Activated naive CD4-positive, alpha-beta T cell treated with anti-CD3 and anti-CD28 coated beads for 36 hours (primary cell): Measurements from ENCODE around the gene VAMP3. TPM values are rescaled to one million over a fixed set of nuclear protein-coding genes. Genes with fewer than 3 reads are reported as not detected.

ENCODE experiments used
- CTCF ChIA-PET: fragments of 350-600 bp; sonication (Branson Sonifier 250); formaldehyde crosslinking; loops from one replicate; lab custom pipeline; 2021; ENCODE audit warnings: antibody characterized with exemption; lab: Charles Lee
- DNase-seq: peaks from one replicate; pipeline ENCODE4 v3.0.0-alpha.2; 2020
- H3K27ac Mint-ChIP-seq: one replicate; pipeline ENCODE4 v1.8.0; 2021; ENCODE audit warnings: mild to moderate bottlenecking, mixed read lengths
- H3K27me3 Mint-ChIP-seq: one replicate; pipeline ENCODE4 v1.8.0; 2021; ENCODE audit warnings: low read depth, mixed read lengths
- H3K36me3 Mint-ChIP-seq: one replicate; pipeline ENCODE4 v1.8.0; 2021; ENCODE audit warnings: low read depth, mixed read lengths
- H3K4me1 Mint-ChIP-seq: one replicate; pipeline ENCODE4 v1.8.0; 2021; ENCODE audit warnings: low read depth, mixed read lengths
- H3K4me3 Mint-ChIP-seq: one replicate; pipeline ENCODE4 v1.8.0; 2021; ENCODE audit warnings: mild to moderate bottlenecking, moderate library complexity, mixed read lengths
- H3K9me3 Mint-ChIP-seq: one replicate; pipeline ENCODE4 v1.8.0; 2021; ENCODE audit warnings: mixed read lengths
- intact Hi-C: fragments of 100-400 bp; cut with micrococcal nuclease; formaldehyde crosslinking; loops from one replicate; pipeline ENCODE4 v1.15.1; 2023
- total RNA-seq, 2 experiments: library from RNA; stranded (reverse); gene quantifications; one replicate each; pipeline ENCODE4 v1.2.3, GENCODE V29; 2021

The VAMP3 gene, protein sequence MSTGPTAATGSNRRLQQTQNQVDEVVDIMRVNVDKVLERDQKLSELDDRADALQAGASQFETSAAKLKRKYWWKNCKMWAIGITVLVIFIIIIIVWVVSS
- 10 to 100 TPM; 16.7 to 19.4 TPM for total RNA-seq

DNA sequence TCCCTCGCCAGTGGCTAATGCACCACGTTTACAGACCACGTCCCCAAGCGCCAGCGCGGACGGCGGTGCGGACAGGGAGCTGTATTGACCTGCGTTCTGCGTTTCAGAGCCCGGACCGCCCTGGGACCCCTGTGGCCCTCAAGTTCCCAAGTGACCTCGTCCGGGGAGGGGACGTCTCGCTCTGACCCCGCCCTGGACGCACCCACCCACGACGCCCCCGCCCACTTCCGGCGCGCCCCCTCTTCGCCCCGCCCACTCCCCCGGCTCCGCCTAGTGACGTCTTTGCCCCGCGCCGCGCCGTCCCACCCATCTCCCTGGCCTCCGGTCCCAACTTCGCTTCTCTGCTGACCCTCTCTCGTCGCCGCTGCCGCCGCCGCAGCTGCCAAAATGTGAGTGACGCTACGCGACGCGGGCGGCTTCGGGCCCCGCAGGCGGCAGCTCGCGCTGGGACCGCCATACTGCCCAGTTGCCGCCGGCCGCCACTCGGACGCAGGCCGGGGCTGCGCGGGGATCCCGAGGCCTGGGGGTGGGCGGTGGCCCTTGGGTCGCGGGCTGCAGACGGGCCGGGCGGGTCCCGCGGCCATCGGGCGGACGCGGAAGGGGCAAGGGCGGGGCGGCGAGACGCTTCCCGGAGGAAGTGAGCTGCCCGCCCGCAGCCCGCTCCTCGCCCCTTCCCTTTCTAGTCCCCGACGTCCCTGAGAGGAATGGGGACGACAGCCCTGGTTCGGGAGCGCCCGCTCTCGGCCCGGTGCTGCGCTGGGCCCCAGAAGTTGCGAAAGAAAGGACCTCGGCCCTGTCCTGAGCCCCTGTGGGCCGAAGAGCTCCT, at the start of gene VAMP3:
Gene VAMP3, plus strand, starts transcription at position 300 of the 826 bp plus-strand sequence. Its CDS starts 88 bp downstream, at position 388.
- intact Hi-C loops = loop anchor here (1.0 to 10.0 kb wide), 2 partner anchors 12 to 986 kb away; partner anchors contain the start of gene CAMTA1
- Mint-ChIP-seq H3K36me3 (peaks cover 8% of the 10 kb centered on the region), H3K9me3 (no peaks in the 10 kb centered on the region), H3K4me3 (peak within 1 kb of the TSS; percentile 83), H3K27me3 (peaks cover 6% of the 10 kb centered on the region), H3K4me1 (peaks cover 34% of the 10 kb centered on the region), H3K27ac (peak within 1 kb of the TSS; percentile 60)
- peak; percentile 89 for DNase-seq
- CTCF ChIA-PET = interaction anchor here (1.0 kb wide), 1 partner anchor 19 kb away, joined by 4 read pairs; no protein-coding TSS in a partner anchor

GRCh38 chr1:7721940-7722669, 49.0 kb upstream of the VAMP3 start:
- intact Hi-C loops = no loop called here
- no peaks in the 10 kb centered on the region for H3K9me3 Mint-ChIP-seq

GRCh38 chr1:7722670-7723012, 48.5 kb upstream of the VAMP3 start:
- H3K36me3 Mint-ChIP-seq = no peaks in the 10 kb centered on the region
- H3K27ac Mint-ChIP-seq = no peak overlapping the region
- no peak overlapping the region for H3K4me3 Mint-ChIP-seq
- intact Hi-C loops = no loop called here
- H3K4me1 Mint-ChIP-seq = peaks cover 5% of the 10 kb centered on the region
- CTCF ChIA-PET = interaction anchor here (1.2 kb wide), 1 partner anchor 33 kb away, joined by 3 read pairs; no protein-coding TSS in a partner anchor
- DNase-seq = no peak
- H3K9me3 Mint-ChIP-seq = no peaks in the 10 kb centered on the region
- peaks cover 12% of the 10 kb centered on the region for H3K27me3 Mint-ChIP-seq

More at GRCh38 chr1:7721940-7722669, 49.0 kb upstream of the VAMP3 start:
- no peak overlapping the region for H3K4me3 Mint-ChIP-seq
- H3K36me3 Mint-ChIP-seq = no peaks in the 10 kb centered on the region
- CTCF ChIA-PET = interaction anchor here (0.6 to 1.2 kb wide), 2 partner anchors 33 to 57 kb away, joined by 3 read pairs; no protein-coding TSS in a partner anchor
- H3K27me3 Mint-ChIP-seq = peaks cover 12% of the 10 kb centered on the region
- no peak for DNase-seq
- H3K27ac Mint-ChIP-seq = no peak overlapping the region
- H3K4me1 Mint-ChIP-seq = peaks cover 5% of the 10 kb centered on the region

GRCh38 chr1:7726623-7727022, 44.5 kb upstream of the VAMP3 start:
- peaks cover 5% of the 10 kb centered on the region for H3K4me1 Mint-ChIP-seq
- H3K27ac Mint-ChIP-seq = no peak overlapping the region

DNA sequence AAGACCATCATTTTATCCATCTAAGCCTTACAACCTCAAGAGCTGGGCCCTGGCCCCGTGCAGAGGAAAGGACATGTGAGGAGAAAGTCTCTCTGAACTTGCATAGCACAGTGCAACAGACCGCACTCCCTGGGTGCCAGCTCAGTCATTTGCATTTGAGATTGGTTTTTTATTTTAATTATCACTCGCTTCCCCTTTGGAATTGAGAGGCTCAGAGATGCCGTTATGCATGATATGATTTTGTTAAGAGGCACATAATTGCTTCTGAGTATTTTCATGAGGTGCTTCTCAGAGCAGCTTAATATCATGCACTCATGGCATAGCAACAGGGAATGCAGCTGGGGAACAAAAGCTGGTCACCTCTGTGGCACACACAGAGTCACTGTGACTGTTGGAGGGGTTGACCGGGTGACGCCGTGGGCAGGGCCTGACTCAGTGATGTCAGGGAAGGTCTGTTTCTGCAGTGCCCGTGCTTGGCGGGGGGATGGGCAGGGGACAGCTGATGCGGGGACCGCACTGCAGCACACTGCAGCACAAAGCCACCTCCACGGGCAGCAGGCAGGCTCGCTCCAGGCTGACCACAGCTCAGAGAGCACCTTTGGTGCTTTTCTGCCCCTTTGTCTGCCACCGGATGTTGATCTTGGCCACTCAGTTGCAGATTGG, 43.2 kb upstream of the VAMP3 start:
- DNase-seq = no peak
- CTCF ChIA-PET = interaction anchor here (0.9 to 1.5 kb wide), 2 partner anchors 25 to 59 kb away, joined by 4 to 7 read pairs; no protein-coding TSS in a partner anchor
- Mint-ChIP-seq H3K36me3 (peaks cover 1% of the 10 kb centered on the region), H3K9me3 (no peaks in the 10 kb centered on the region), H3K4me3 (no peak overlapping the region), H3K27me3 (peaks cover 12% of the 10 kb centered on the region), H3K27ac (no peak overlapping the region), H3K4me1 (peaks cover 5% of the 10 kb centered on the region)
- intact Hi-C loops = no loop called here

More at GRCh38 chr1:7726623-7727022, 44.5 kb upstream of the VAMP3 start:
- CTCF ChIA-PET = interaction anchor here (1.4 to 1.5 kb wide), 2 partner anchors 57 to 58 kb away, joined by 4 to 7 read pairs; no protein-coding TSS in a partner anchor
- peaks cover 1% of the 10 kb centered on the region for H3K36me3 Mint-ChIP-seq
- no peak for DNase-seq
- intact Hi-C loops = no loop called here
- H3K9me3 Mint-ChIP-seq = no peaks in the 10 kb centered on the region
- H3K27me3 Mint-ChIP-seq = peaks cover 11% of the 10 kb centered on the region
- H3K4me3 Mint-ChIP-seq = no peak overlapping the region

DNA sequence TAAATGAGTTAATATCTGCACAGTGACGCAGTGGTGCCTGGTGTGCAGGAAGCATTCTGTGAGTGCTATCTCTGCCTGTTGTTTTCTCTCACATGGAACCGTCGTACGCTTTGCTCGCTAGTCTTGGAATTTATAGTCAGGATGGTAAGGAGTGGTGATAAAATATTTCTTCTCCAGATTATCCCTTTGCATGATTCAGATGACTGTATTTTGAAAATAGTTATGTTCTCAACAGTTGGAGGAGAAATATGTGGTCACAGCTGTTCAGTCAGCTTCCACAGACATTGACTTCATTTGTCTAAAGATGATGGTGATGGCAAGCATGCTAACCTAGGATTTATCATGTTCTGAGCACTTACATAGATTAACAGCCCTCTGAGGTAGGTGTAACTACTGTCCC, 41.3 kb upstream of the VAMP3 start:
- DNase-seq = no peak
- CTCF ChIA-PET = interaction anchor here (0.6 kb wide), 1 partner anchor 19 kb away, joined by 3 read pairs; no protein-coding TSS in a partner anchor
- intact Hi-C loops = no loop called here

GRCh38 chr1:7732331-7732730, 38.8 kb upstream of the VAMP3 start:
- Mint-ChIP-seq H3K9me3 (no peaks in the 10 kb centered on the region), H3K4me1 (no peaks in the 10 kb centered on the region), H3K4me3 (no peak overlapping the region), H3K27ac (no peak overlapping the region), H3K36me3 (peaks cover 1% of the 10 kb centered on the region), H3K27me3 (peaks cover 10% of the 10 kb centered on the region)
- CTCF ChIA-PET = interaction anchor here (1.2 kb wide), 1 partner anchor 21 kb away, joined by 4 read pairs; no protein-coding TSS in a partner anchor
- DNase-seq = no peak
- intact Hi-C loops = no loop called here

More for the DNA sequence above, 41.3 kb upstream of the VAMP3 start:
- Mint-ChIP-seq H3K27ac (no peak overlapping the region), H3K36me3 (peaks cover 1% of the 10 kb centered on the region), H3K4me3 (no peak overlapping the region), H3K9me3 (no peaks in the 10 kb centered on the region), H3K4me1 (peaks cover 5% of the 10 kb centered on the region), H3K27me3 (peaks cover 12% of the 10 kb centered on the region)

GRCh38 chr1:7733276-7733675, 37.8 kb upstream of the VAMP3 start:
- no peak overlapping the region for H3K4me3 Mint-ChIP-seq
- no peaks in the 10 kb centered on the region for H3K9me3 Mint-ChIP-seq
- no peaks in the 10 kb centered on the region for H3K4me1 Mint-ChIP-seq
- H3K36me3 Mint-ChIP-seq = peaks cover 1% of the 10 kb centered on the region
- CTCF ChIA-PET = interaction anchor here (1.2 kb wide), 1 partner anchor 20 kb away, joined by 4 read pairs; no protein-coding TSS in a partner anchor
- H3K27me3 Mint-ChIP-seq = peaks cover 10% of the 10 kb centered on the region
- no peak overlapping the region for H3K27ac Mint-ChIP-seq
- DNase-seq = no peak
- intact Hi-C loops = no loop called here

DNA sequence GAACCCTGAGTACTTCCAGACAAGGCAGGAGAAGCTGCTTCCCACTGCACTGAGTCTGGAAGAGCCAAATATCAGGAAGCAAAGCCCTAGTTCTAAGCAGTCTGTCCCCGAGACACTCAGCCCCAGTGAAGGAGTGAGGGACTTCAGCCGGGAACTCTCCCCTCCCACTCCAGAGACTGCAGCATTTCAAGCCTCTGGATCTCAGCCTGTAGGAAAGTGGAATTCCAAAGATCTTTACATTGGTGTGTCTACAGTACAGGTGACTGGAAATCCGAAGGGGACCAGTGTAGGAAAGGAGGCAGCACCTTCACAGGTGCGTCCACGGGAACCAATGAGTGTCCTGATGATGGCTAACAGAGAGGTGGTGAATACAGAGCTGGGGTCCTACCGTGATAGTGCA, 33.1 kb upstream of the VAMP3 start:
- intact Hi-C loops = no loop called here
- DNase-seq = no peak
- no peak overlapping the region for H3K4me3 Mint-ChIP-seq
- no peak overlapping the region for H3K27ac Mint-ChIP-seq
- H3K36me3 Mint-ChIP-seq = no peaks in the 10 kb centered on the region
- H3K27me3 Mint-ChIP-seq = no peaks in the 10 kb centered on the region
- CTCF ChIA-PET = interaction anchor here (0.7 to 0.8 kb wide), 2 partner anchors 14 to 70 kb away, joined by 3 to 4 read pairs; no protein-coding TSS in a partner anchor
- H3K9me3 Mint-ChIP-seq = peaks cover 7% of the 10 kb centered on the region
- H3K4me1 Mint-ChIP-seq = no peaks in the 10 kb centered on the region

DNA sequence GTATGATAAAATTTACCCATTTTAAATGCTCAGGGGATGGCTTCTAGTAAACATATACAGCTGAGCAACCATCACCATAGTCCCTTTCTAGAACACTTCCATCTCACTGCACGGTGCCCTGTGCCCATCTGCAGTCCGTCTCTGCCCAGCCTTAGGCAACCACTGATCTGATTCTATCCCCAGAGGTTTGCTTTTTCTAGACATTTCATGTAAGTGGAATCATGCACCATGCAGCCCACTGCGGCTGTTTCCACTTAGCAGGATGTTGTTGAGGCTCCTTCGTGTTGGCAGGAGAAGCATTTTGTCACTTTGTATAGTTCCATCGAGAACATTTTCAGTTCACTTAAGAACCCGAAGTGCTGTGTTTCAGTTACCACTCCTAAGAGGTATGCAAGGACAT, 27.8 kb upstream of the VAMP3 start:
- CTCF ChIA-PET = interaction anchor here (1.7 to 5.0 kb wide), 2 partner anchors 9 to 75 kb away, joined by 7 to 36 read pairs; no protein-coding TSS in a partner anchor
- no peaks in the 10 kb centered on the region for H3K36me3 Mint-ChIP-seq
- H3K27ac Mint-ChIP-seq = no peak overlapping the region
- no peak overlapping the region for H3K4me3 Mint-ChIP-seq
- H3K4me1 Mint-ChIP-seq = no peaks in the 10 kb centered on the region
- H3K9me3 Mint-ChIP-seq = peaks cover 7% of the 10 kb centered on the region
- intact Hi-C loops = no loop called here
- no peaks in the 10 kb centered on the region for H3K27me3 Mint-ChIP-seq
- DNase-seq = no peak

- no peak overlapping the region for H3K4me3 Mint-ChIP-seq
- H3K27me3 Mint-ChIP-seq = no peaks in the 10 kb centered on the region
- no peak overlapping the region for H3K27ac Mint-ChIP-seq
- no peaks in the 10 kb centered on the region for H3K9me3 Mint-ChIP-seq
- intact Hi-C loops = no loop called here
- H3K36me3 Mint-ChIP-seq = no peaks in the 10 kb centered on the region
- no peak for DNase-seq
- H3K4me1 Mint-ChIP-seq = no peaks in the 10 kb centered on the region
- CTCF ChIA-PET = interaction anchor here (12.3 kb wide), 1 partner anchor 78 kb away, joined by 368 read pairs; no protein-coding TSS in a partner anchor
Observed at GRCh38 chr1:7744882-7745281, 26.2 kb upstream of the VAMP3 start.
